Activated CD4-positive, alpha-beta T cell treated with anti-CD3 and anti-CD28 coated beads, Interleukin-2, amount 50 U/mL, for 48 hours (primary cell): ENCODE measurements around the gene DPH3.
"Not testable (repeated sequence)": the region's sequence is repeated elsewhere in the genome, so short reads cannot be mapped to it uniquely, and the experiment has no call there.

Source experiments
- DNase-seq, 2 experiments: peaks; one replicate each; pipeline ENCODE4 v3.0.0-alpha.2; 2020

The DPH3 gene

GRCh38 chr3:16264708-16265454, at the start of gene DPH3, which contains the start of gene OXNAD1:
Gene DPH3, minus strand, starts transcription at chr3:16264943. Its CDS starts 67 bp downstream, at chr3:16264876.
Gene OXNAD1, plus strand, starts transcription at chr3:16265212. Its CDS starts 5,741 bp downstream, at chr3:16270953.
- peak; percentile 99 for DNase-seq

GRCh38 chr3:16313886-16314645, 49.3 kb upstream of the DPH3 start:
- no peak for DNase-seq

- peak in 1 of 2 experiments; percentile 53 for DNase-seq
Observed at GRCh38 chr3:16311960-16312451, 47.3 kb upstream of the DPH3 start.

GRCh38 chr3:16310486-16310885, 45.7 kb upstream of the DPH3 start:
- not testable (repeated sequence) for DNase-seq

- peak in 1 of 2 experiments; percentile 53 for DNase-seq
Observed at GRCh38 chr3:16309558-16309957, 44.8 kb upstream of the DPH3 start.

GRCh38 chr3:16308727-16309126, 44.0 kb upstream of the DPH3 start:
- DNase-seq, result no peak

GRCh38 chr3:16307832-16308531, 43.2 kb upstream of the DPH3 start:
- no peak for DNase-seq

- peak; percentile 46 to 59 for DNase-seq
Observed at GRCh38 chr3:16305111-16305541, 40.4 kb upstream of the DPH3 start.

- no peak for DNase-seq
Observed at GRCh38 chr3:16304061-16305010, 39.6 kb upstream of the DPH3 start.

- no peak for DNase-seq
Observed at GRCh38 chr3:16303037-16303575, 38.4 kb upstream of the DPH3 start.

GRCh38 chr3:16302082-16302631, 37.4 kb upstream of the DPH3 start:
- no peak for DNase-seq

- peak in 1 of 2 experiments; percentile 39 for DNase-seq
Observed at GRCh38 chr3:16301507-16301906, 36.8 kb upstream of the DPH3 start.

GRCh38 chr3:16300881-16301359, 36.2 kb upstream of the DPH3 start:
- DNase-seq, result peak in 1 of 2 experiments; percentile 38

GRCh38 chr3:16300307-16300706, 35.6 kb upstream of the DPH3 start:
- no peak for DNase-seq

- DNase-seq, result no peak
Observed at GRCh38 chr3:16299746-16300145, 35.0 kb upstream of the DPH3 start.

GRCh38 chr3:16298891-16299290, 34.1 kb upstream of the DPH3 start:
- no peak for DNase-seq

GRCh38 chr3:16297997-16298885, 33.5 kb upstream of the DPH3 start:
- DNase-seq, result no peak

- DNase-seq, result no peak
Observed at GRCh38 chr3:16295298-16295890, 30.7 kb upstream of the DPH3 start.

- no peak for DNase-seq
Observed at GRCh38 chr3:16294844-16295243, 30.1 kb upstream of the DPH3 start.

- DNase-seq, result no peak
Observed at GRCh38 chr3:16290827-16291196, 26.1 kb upstream of the DPH3 start.
